WTC11 (cell line): Measurements from ENCODE around the gene KNOP1. TPM values are rescaled to one million over a fixed set of nuclear protein-coding genes. Genes with fewer than 3 reads are reported as not detected.
A peak's percentile ranks its signal among the peaks of the same experiment; 100 is the strongest.

Experiments used
- ATAC-seq: fragments of 200-7000 bp; cut with Tn5 transposase; 2 replicates; pipeline ENCODE4 v1.10.0; 2021; ENCODE audit warnings: mild to moderate bottlenecking, moderate library complexity
- CTCF ChIA-PET: fragments of 300-600 bp; sonication (Branson Sonifier 250); formaldehyde crosslinking; loops from one replicate; lab custom pipeline; 2021; ENCODE audit warnings: antibody characterized with exemption; lab: Charles Lee
- POLR2A ChIA-PET: fragments of 350-600 bp; sonication (Branson Sonifier 250); formaldehyde crosslinking; loops from one replicate; lab custom pipeline; 2021; ENCODE audit warnings: antibody characterized with exemption; lab: Charles Lee
- DNase-seq: peaks from one replicate; pipeline ENCODE4 v3.0.0; 2021; ENCODE audit warnings: low spot score
- H3K27ac Mint-ChIP-seq: 2 replicates; pipeline ENCODE4 v1.8.0; 2021; ENCODE audit warnings: mixed read lengths
- H3K27me3 Mint-ChIP-seq: 2 replicates; pipeline ENCODE4 v1.8.0; 2021; ENCODE audit warnings: low read depth, mild to moderate bottlenecking, moderate library complexity, mixed read lengths
- H3K36me3 Mint-ChIP-seq: 2 replicates; pipeline ENCODE4 v1.8.0; 2021; ENCODE audit warnings: mixed read lengths
- H3K4me1 Mint-ChIP-seq: 2 replicates; pipeline ENCODE4 v1.8.0; 2022; ENCODE audit warnings: mixed read lengths
- H3K4me3 Mint-ChIP-seq: 2 replicates; pipeline ENCODE4 v1.8.0; 2021; ENCODE audit warnings: mild to moderate bottlenecking, moderate library complexity, mixed read lengths
- H3K9me3 Mint-ChIP-seq: 2 replicates; pipeline ENCODE4 v1.8.0; 2021; ENCODE audit warnings: mixed read lengths
- ARID4B ChIP-seq: sonication (generic); formaldehyde crosslinking; IDR thresholded peaks from 2 replicates; pipeline ENCODE4 v1.8.0; 2023; ENCODE audit warnings: missing genetic modification reagents, mild to moderate bottlenecking, borderline replicate concordance
- ETV6 ChIP-seq: sonication (generic); formaldehyde crosslinking; IDR thresholded peaks from 2 replicates; pipeline ENCODE4 v1.8.1; 2022; ENCODE audit warnings: mild to moderate bottlenecking, missing genetic modification reagents
- FOXP4 ChIP-seq: sonication (generic); formaldehyde crosslinking; IDR thresholded peaks from 2 replicates; pipeline ENCODE4 v1.8.0; 2022; ENCODE audit warnings: mild to moderate bottlenecking, missing genetic modification reagents
- PREB ChIP-seq: sonication (generic); formaldehyde crosslinking; IDR thresholded peaks from 2 replicates; pipeline ENCODE4 v1.8.1; 2022; ENCODE audit warnings: mild to moderate bottlenecking, missing genetic modification reagents, moderate library complexity, borderline replicate concordance
- ZMAT4 ChIP-seq: fragments of 250-450 bp; sonication (Bioruptor Pico); IDR thresholded peaks from 2 replicates; pipeline ENCODE4 v1.9.0; 2021; ENCODE audit warnings: mild to moderate bottlenecking
- ZNF281 ChIP-seq: sonication (generic); formaldehyde crosslinking; IDR thresholded peaks from 2 replicates; pipeline ENCODE4 v1.8.0; 2023; ENCODE audit warnings: mild to moderate bottlenecking, missing genetic modification reagents
- ZNF532 ChIP-seq: fragments of 250-450 bp; sonication (Bioruptor Pico); IDR thresholded peaks from 2 replicates; pipeline ENCODE4 v1.9.0; 2021; ENCODE audit warnings: mild to moderate bottlenecking, borderline replicate concordance
- ZSCAN18 ChIP-seq: fragments of 250-450 bp; sonication (Bioruptor Pico); IDR thresholded peaks from 2 replicates; pipeline ENCODE4 v2.1.2; 2022; ENCODE audit warnings: mild to moderate bottlenecking, moderate library complexity
- total RNA-seq: library from RNA; stranded (reverse); gene quantifications from 3 replicates; pipeline ENCODE4 v1.2.3, GENCODE V29; 2021

Gene KNOP1
- total RNA-seq, 1 experiment from 2014 or later: 102 TPM

- DNase-seq: no peak
- H3K27me3 Mint-ChIP-seq: no peaks in the 10 kb centered on the region
- no peak for TF ChIP-seq PREB (CRISPR knock-in tag)
- no peak for TF ChIP-seq ZNF281 (CRISPR knock-in tag)
- TF ChIP-seq, all 79 proteins: peak for 0
- H3K36me3 Mint-ChIP-seq: peaks cover 3% of the 10 kb centered on the region; the same call in 1 of the 2 replicates
- ChIA-PET CTCF (interaction anchor here (0.6 to 1.4 kb wide), 4 partner anchors 9 to 185 kb away, joined by 3 to 4 read pairs (median 3); no protein-coding TSS in a partner anchor), POLR2A (interaction anchor here (0.6 kb wide), 1 partner anchor 310 kb away, joined by 3 read pairs; no protein-coding TSS in a partner anchor)
- no peak for ATAC-seq
- H3K4me3 Mint-ChIP-seq: no peak overlapping the region
- H3K9me3 Mint-ChIP-seq: no peaks in the 10 kb centered on the region
- no peak overlapping the region; the same call in 1 of the 2 replicates for H3K27ac Mint-ChIP-seq
- H3K4me1 Mint-ChIP-seq: peaks cover 26% of the 10 kb centered on the region
These were observed 4.4 kb upstream of the KNOP1 start for GRCh38 chr16:19722269-19722952.

GRCh38 chr16:19718624-19718965 lies 568 bp upstream of the KNOP1 start:
- peak; percentile 54 for DNase-seq
- Mint-ChIP-seq H3K27me3 (no peaks in the 10 kb centered on the region), H3K27ac (peak overlapping the region; percentile 76; the same call in 1 of the 2 replicates), H3K4me1 (peaks cover 33% of the 10 kb centered on the region), H3K9me3 (no peaks in the 10 kb centered on the region), H3K4me3 (peak overlapping the region; percentile 97), H3K36me3 (peaks cover 22% of the 10 kb centered on the region)
- TF ChIP-seq ARID4B (CRISPR knock-in tag): no peak
- TF ChIP-seq ZSCAN18 (CRISPR knock-in tag): no peak
- ATAC-seq: peak; percentile 10
- POLR2A ChIA-PET: interaction anchor here (1.0 to 2.7 kb wide), 6 partner anchors 20 to 164 kb away, joined by 3 to 7 read pairs (median 4); partner anchors contain the start of gene VPS35L
- CTCF ChIA-PET: interaction anchor here (0.6 to 1.7 kb wide), 9 partner anchors 33 to 667 kb away, joined by 3 to 10 read pairs (median 4); partner anchors contain the start of gene VPS35L

GRCh38 chr16:19717314-19717713 lies 713 bp downstream of the KNOP1 start:
- ChIA-PET POLR2A (interaction anchor here (1.1 to 2.7 kb wide), 5 partner anchors 140 to 165 kb away, joined by 3 to 7 read pairs (median 3); no protein-coding TSS in a partner anchor), CTCF (interaction anchor here (0.9 to 1.7 kb wide), 3 partner anchors 116 to 669 kb away, joined by 3 to 4 read pairs (median 3); partner anchors contain the start of gene VPS35L)
- H3K4me1 Mint-ChIP-seq: peaks cover 33% of the 10 kb centered on the region

More at GRCh38 chr16:19717314-19717713, 713 bp downstream of the KNOP1 start:
- Mint-ChIP-seq H3K9me3 (no peaks in the 10 kb centered on the region), H3K27me3 (no peaks in the 10 kb centered on the region), H3K36me3 (peaks cover 32% of the 10 kb centered on the region), H3K27ac (peak overlapping the region; percentile 92), H3K4me3 (peak overlapping the region; percentile 97)
- TF ChIP-seq ZNF532: no peak
- TF ChIP-seq ZMAT4 (CRISPR knock-in tag): no peak
- no peak for TF ChIP-seq FOXP4 (CRISPR knock-in tag)
- no peak for TF ChIP-seq ETV6 (CRISPR knock-in tag)
- no peak for DNase-seq
- ATAC-seq: peak; percentile 28
